GM21529 (cell line): Measurements from ENCODE around the gene FRMD4A.
"Not testable (repeated sequence)": the region's sequence is repeated elsewhere in the genome, so short reads cannot be mapped to it uniquely, and the experiment has no call there.

ENCODE experiments used
- ATAC-seq: cut with Tn5 transposase; IDR thresholded peaks from one replicate; pipeline ENCODE4 v1.9.1; 2021; ENCODE audit not compliant: unreplicated experiment

Gene FRMD4A

DNA sequence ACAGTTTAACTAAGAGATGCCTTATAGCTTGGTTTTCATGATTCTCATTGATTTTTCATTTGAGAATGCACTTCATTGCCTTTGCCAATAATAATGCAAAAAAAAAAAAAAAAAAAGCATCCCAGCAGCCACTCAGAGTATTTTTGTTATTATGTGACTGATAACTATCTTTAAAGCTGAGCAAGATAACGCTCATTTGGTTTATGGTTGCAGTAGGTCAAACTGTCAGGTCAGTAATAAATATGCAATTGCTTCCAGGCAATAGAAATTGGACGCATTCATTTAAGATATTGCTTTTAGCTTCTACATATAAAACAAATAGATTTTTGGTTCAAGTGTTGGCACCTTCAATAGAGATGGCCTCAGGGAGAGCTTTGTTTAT is 528.8 kb downstream of the FRMD4A start:
- no peak for ATAC-seq

DNA sequence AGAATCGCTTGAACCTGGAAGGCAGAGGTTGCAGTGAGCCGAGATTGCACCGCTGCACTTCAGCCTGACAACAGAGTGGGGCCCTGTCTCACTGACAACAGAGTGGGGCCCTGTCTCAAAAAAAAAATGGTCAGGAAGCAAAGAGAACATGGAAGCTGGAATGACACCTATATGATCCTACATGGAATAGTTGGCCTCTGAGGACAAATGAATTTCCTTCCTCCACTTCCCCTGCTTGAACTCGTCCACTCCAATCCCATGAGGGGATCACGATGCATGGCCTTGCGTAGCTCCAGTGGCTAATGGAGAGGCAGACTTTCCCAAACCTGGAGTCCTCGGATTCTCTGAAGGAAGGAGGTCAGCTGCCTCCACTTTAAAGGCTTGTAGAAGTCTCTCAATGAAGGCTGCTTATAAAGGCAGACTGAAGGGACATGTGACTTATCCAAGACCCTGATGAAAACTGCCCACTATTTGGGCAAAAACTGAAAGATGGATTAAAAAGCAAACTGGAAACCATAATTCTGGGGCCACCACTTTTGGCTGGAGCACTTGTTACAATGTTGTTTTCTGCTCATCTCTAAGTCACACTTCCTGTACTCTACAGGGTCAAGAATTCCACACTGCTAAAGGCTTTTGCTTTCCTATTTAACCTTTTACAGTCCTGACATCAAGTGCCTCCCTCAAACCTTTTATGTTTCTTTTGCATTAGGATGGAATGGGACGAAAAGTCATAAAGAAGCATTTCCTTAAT is 529.4 kb downstream of the FRMD4A start:
- no peak for ATAC-seq

DNA sequence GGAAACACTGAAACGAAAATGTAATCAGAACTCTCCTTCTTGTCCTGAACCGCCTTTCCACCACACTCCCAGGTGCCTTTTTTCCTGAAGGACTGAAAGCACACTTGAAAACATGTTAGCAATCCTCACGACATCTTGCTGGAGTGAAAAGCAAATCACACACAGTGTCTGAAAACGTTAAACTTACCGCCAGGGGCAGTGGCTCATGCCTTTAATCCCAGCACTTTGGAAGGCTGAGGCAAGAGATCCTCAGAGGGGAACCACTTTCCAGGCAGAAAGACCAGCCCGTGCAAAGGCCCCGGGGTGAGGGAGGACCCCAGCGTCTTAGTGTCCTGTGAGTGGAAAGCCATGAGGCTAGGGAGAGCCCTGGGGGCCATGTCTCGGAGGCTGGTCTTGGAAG is 533.6 kb downstream of the FRMD4A start:
- no peak for ATAC-seq

DNA sequence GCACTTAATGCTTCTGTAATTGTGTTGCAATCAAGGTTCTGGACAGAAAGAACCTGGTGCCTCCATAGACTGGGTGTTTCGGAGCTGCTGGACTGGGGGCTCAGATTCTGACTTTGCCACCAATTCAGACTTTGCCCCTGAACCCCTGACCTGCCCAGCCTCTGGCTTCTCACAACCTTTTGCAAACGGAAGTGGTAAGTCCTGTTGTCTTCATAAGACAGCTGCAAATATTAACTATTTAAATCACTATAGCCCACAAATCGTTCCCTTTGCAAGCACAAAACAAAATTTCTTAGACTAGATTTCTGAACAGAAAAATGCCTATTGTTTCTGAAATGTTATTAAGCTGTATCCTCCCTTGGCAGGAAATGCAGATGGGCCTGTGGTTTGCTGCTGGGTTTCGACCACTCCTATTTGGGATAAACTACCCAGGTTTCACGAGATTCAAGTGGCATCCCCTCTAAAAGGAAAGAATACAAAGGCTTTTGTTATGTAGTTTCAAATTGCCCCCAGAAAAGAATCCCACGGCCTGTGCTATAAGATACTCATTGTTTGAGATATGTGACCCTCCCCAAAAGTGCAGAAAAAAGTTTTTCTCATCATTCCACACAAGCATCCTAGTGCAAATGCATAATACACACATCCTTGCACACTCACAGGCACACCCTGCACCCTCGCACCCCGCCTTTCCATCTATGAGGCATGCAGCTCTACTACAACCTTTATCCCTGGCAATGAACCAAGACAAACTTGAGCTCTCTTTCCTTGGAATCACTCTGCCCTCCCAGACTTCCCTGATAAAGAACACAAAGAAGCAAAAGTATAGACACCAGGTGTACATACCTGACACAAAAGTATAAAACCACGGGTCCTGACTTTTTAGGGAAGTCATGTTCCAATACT is 534.8 kb downstream of the FRMD4A start:
- no peak for ATAC-seq

DNA sequence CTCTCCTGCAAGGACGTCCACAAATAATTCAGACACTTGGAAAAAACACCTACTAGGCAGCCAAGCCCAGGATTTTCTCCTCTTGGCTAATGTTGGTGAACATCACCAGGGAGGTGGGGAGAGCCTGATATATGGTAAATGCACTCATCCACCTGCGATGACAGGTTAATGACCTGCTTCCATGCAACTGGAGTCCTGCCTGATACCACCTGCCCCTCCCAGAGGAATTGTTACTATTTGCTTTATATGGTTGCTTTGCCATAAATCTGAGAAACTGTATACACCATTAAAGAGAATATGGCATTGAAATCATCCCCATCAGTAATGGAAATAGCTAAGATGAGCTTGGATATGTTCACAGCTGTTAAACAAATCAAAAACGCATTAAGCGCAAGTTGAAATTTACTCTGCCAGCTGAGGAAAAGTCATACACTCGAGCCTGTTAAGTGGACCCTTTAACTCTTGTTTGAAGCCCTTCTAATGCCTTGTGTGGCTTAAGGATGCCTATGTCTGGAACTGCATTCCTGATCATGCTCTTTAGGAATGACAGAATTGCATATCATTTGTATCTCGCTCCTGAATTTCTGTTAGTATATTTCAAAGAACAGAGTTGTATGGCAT is 535.6 kb downstream of the FRMD4A start:
- no peak for ATAC-seq

DNA sequence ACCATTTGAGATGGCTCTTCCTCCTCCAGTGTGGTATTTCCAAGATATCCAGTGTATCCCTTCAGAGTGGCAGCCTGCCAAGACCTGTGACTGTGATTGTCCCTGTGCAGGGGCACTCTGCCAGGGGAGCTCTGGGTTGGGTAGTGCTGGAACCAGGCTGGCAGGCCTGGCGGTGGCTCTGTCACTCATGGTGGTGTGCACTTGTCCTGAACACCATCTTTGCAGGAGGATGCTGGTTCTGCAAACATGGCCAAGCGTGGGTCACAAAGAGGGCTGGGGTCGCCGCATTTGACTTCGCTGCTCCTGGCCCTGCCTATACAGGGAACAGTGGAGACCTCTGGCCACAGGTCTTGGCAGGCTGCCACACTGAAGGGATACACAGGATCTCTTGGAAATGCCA is 538.7 kb downstream of the FRMD4A start:
- no peak for ATAC-seq

DNA sequence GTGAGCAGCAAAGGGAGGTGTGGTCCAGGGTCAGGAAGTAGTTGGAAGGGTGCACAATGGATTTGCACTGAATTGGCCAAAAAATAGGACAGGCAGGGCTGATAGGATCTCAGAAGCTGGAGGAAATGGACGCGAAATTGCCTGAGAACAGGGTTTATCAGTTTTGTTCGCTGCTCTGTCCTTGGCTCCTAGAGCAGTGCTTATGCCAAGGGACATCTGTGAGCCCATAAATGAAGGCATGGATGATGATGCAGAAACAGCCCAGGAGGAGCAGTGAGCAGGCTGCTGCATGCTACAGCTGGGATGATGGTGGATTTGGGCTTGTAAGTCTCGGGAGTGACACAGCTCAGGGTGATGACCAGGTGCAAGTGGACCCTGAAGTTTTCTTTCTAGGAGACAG is 539.2 kb downstream of the FRMD4A start:
- no peak for ATAC-seq

DNA sequence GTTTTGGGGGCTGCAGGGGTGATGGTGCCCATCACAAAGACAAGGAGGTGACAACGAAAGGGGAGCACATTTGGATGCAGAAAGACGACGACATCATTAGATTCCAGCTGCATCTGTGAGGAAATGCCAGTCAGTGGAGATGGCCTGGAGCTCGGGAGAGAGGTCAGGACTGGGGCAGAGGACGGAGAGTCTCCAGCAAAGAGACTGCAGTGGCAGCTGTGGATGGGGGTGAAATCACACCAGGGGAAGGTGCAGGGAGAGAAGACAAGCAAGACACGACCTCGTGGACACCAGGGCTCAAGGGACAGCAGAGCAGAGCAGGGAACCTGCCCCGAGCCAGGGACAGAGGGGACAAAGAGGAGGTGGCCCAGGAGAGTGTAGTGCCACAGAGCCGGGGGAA is 540.5 kb downstream of the FRMD4A start:
- ATAC-seq, result no peak

DNA sequence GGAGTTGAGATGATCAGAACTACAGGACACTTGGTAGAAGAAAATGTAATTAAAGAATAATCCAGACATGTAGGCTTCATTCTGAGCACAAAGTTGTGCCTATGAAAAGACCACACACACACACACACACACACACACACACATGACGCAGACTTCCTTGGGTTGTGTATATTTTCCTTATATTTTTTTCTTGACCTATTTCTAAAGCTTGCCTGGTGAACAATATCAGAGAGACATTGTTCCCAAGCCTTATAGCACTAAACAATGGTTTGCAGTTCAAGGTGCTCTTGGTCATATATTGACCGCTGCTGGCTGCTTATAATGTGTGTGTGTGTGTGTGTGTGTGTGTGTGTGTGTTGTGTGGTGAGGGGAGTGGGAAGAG is 541.3 kb downstream of the FRMD4A start:
- ATAC-seq, result no peak

DNA sequence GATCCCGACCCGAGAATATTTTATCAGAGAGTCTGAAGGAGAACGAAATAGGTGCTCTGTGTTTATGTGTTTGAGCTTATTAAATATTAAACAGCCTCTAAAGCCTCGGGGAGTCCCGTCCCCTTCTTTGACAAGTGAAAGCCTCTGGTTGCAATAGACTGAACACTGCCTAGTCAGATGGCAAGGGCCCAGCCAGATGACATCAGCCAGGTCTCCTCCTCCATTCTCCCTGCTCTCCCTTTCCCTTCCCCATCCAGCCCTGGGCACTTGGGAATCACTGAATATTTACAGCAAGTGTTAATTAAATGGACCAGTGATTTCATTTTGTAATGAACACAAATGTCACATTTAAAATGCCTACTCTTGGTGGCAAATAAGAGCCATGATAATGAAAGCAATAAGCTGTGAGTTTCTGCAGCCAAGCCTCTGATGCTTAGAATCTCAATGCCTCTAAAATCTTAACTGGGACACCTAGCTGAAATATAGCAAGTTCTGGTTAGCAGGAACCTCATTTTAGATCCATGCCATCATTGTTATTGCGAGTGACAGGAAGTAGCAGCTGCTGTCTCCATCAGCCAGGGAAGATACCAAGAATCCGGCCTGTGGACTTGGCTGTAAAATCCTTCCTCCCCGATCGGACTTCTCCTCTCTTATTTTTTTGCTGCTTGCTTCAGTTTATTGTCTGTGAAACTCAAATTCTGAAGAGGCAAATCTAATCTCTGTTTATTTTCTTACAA is 541.8 kb downstream of the FRMD4A start:
- no peak for ATAC-seq

DNA sequence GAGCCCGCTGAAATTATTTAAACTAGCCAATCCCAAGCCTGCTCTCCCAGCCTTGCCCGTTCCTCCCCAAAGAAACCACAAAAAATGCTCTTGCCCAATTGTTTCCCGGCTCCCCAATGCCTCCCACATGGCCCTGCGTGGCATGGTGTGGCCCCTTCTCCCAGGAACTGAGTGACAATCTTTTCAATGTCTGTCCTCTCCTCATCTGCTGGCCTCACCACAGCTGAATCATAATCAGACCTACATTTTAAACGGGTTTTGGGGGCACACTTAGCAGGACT is 542.5 kb downstream of the FRMD4A start:
- ATAC-seq, result no peak

DNA sequence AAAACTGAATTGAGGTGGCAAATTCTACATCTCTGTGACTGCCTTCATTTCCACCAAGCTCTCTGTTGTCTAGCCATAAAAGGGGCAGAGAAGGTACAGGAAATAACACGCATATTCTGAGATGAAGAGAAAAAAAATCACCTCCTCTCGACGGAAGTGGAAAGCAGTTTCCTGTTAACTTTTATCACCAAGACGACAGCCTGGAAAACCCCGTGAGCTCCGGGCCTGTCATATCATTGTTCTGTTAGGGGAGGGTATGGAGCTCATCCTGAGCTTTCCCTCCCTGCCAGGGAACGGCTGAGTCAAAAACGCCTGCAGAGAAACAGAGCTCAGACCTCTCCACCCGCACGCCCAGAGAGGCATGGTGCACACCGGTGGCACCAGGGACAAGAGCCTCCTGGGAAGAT is 543.7 kb downstream of the FRMD4A start:
- peak; percentile 82 for ATAC-seq

DNA sequence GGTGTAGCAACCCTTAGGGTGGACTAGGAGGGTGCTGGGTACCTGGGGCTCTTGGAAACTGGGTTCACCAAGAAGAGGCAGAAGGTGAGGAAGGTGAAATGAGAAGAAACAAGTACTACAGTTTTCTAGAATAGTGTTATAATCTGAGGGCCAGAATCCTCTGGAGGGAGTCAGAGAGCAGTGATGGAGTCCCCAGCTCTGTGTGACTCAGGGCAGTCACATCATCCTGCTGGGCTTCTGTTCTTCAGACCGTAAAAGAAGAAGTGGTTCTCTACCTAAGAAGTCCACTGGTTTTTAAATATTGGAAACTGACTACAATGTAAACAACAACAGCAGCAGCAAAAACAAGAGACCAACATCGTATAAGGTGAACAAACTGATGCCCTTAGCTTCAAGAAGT is 546.7 kb downstream of the FRMD4A start:
- ATAC-seq, result no peak

DNA sequence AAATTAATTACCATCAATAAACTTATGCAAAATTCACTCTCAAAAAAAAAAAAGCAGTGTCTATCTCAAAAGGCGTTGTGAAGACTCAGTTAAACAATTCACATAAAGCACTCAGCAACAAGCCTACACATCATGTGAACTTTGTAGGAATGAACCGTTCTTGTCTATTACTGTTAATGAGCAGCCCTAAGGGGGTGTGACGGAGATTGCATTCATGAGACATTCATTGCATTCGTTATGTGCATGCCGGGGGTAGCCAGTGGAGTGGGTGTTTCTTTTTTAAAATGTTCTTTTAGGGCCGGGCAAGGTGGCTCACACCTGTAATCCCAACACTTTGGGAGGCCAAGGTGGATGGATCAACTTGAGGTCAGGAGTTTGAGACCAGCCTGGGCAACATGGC is 551.0 kb downstream of the FRMD4A start:
- ATAC-seq, result no peak

DNA sequence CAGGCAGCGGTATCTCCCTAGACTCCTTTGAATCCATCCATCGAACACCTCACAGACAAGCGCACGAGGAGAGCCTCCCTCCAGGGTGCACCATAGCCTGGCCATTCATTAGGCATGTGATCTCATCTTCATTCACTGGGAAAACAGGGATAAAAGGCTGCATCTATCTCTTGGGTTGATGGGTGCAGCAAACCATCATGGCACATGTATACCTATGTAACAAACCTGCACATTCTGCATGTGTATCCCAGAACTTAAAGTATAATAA is 552.1 kb downstream of the FRMD4A start:
- not testable (repeated sequence) for ATAC-seq

DNA sequence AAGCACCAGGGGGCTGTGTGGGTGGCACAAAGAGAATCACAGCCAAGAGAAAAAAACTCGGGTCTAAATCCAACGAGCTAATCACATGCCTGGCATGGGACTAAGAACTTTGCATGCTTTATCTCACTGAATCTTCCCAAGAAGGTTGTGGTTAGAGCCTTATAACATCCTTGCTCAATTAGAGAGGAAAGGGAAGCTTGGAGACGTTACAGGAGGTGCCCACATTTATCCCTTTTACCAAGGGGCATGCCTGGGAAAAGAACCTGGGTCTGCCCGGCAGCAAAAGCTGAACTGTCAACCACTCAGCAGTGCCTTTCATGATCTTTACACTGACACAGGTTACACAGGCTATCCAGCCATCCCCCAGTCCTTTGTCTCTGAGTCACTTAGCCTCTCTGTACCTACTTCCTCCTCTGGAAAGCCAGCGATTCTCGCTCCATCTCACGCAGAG is 553.8 kb downstream of the FRMD4A start:
- peak; percentile 62 for ATAC-seq

DNA sequence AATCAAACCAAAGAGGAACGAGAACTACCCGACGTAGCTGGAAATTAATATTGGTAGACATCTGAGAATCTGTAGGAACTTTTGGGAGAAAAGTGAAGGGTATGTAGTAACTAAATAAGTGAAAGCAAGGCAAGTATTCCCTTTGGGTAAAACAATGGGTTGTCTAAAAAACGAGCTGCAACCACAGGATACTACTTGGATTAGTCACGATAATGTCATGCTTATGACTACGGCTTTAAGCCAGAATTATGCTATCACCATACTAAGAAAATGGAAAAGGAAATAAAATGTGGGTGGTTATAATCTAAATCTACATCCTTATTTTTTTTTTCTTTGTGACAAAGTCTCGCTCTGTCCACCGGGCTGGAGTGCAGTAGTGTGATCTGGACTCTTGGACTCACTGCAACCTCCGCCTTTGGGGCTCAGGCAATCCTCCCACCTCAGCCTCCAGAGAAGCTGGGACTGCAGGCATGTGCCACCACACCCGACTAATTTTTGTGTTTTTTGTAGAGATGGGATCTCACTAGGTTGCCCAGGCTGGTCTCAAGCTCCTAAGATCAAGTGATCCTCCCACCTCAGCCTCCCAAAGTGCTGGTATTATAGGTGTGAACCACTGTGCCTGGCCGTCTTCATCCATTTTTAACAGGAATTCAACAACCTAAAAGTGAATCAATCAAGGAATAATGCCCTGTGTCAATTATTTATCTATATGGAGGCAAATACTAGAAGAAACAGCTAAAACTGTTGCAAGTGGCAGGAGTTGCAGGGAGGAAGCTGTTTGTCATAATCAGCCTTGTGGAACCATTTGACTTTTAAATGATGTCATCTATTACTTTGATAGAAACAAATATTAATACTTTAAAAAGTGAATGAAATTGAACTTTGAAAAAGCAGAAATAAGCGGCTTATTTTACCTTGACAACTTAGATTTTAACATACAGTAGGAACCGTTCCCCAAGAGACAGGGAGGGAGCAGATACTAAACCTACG is 554.6 kb downstream of the FRMD4A start:
- ATAC-seq, result no peak

DNA sequence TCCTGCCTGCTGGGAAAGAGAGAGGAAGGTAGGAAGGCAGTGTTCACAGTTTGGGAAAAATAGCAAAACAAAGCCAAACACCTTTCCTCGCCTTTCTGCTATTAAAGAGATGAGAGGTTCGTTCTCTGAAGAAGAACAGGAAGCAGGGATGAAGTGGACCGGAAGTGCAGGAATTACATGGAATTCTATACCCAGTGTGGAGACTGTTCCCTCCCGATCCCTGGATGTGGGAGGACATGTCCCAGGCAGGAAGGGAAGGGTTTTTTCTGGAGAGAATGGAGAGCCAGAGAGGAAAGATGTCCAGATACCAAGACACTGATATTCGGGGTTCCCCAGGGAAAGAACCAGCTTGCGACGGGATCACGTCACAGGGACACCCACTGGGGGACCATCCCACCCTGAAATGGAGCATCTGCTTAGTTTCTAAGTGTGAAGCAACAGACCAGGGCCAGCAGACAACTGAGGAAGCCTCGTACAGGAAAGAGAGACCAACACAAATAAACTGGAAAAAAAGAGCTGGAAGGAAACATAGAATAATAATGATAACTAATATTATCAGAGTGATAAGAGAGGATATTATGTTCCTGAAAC is 556.3 kb downstream of the FRMD4A start:
- no peak for ATAC-seq

DNA sequence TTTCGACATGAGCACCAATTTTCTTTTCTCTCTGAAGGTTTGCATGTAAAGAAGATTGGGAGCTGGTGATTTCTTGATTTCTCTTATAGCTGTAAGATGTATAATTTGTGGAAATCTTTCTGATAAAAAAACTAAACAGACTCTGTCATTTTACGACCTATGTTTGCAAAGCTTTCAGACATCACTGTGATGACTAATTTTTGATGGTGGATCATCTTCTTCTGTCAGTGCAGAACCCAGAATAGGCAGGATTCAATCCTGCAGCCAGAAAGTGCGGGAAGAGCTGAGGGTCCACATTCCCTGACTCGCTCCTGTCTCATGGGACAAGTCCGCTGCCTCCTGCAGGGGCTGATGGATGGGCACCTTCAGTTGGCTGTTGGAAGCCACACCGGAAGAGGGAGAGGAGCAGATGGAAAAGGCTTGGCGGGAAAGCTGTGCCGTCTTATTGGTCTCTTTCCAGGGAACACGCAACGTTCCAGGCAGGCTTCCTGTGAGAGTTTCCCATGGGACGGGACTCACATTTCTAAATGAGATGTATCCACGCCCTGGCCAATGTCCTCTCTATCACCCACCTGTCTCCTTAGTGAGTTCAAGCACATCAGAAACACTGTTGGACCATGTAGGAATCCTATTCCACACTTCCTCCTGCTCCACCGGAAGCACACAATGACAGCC is 557.1 kb downstream of the FRMD4A start:
- no peak for ATAC-seq

DNA sequence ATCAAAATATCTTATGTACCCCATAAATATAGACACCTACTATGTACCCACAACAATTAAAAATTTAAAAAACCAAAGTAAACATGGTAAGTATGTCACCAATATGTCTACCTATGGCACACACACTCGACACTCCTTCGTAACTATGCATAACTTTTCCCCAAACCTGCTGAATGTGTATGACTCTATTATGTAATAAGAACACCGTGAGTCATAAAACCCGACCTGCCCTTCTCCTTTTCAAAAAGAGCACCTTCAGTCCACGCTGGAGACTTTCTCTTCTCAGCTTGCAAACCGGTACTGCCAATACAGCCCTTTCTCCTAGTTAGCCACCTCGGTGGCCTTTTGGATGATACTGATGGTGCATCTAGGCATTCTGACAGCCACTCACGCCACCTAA is 557.7 kb downstream of the FRMD4A start:
- ATAC-seq, result no peak
